Esophagus muscularis mucosa (tissue), 4 donors: ENCODE data around the gene CENPX. TPM values are rescaled to one million over a fixed set of nuclear protein-coding genes. Genes with fewer than 3 reads are reported as not detected.

Source experiments
- DNase-seq: peaks from one replicate; pipeline ENCODE4 v3.0.0-alpha.2; 2017; ENCODE audit errors: extremely low spot score
- H3K27ac ChIP-seq, 4 donors: fragments of 200-600 bp; sonication (generic); replicated peaks in 1 of 4; 1 replicate in 3 of 4; 2 replicates in 1 of 4; pipeline ENCODE4 v1.5.1; 2016 to 2019; ENCODE audit warnings: mild to moderate bottlenecking in 1 of 4
- H3K27me3 ChIP-seq, 4 donors: fragments of 200-600 bp; sonication (generic); one replicate each; pipeline versions ENCODE4 v1.5.1 to v1.6.0; 2016 to 2019
- H3K36me3 ChIP-seq, 4 donors: fragments of 200-600 bp; sonication (generic); one replicate each; pipeline ENCODE4 v1.5.1; 2016 to 2019
- H3K4me1 ChIP-seq, 4 donors: fragments of 200-600 bp; sonication (generic); one replicate each; pipeline ENCODE4 v1.5.1; 2016 to 2019
- H3K4me3 ChIP-seq, 4 donors: fragments of 200-600 bp; sonication (generic); 1 replicate in 2 of 4; 2 replicates in 2 of 4; pipeline ENCODE4 v1.5.1; 2016 to 2019; ENCODE audit warnings: mild to moderate bottlenecking in 4 of 4, moderate library complexity in 1 of 4
- H3K9me3 ChIP-seq, 4 donors: fragments of 200-600 bp; sonication (generic); 1 replicate in 3 of 4; 2 replicates in 1 of 4; pipeline ENCODE4 v1.5.1; 2016 to 2019
- CTCF ChIP-seq, 3 experiments: fragments of 200-600 bp in 2 of 3; fragments of 450-650 bp in 1 of 3; sonication (generic) in 2 of 3; IDR thresholded peaks; one replicate each; pipeline ENCODE4 v1.5.1; 2017 to 2019; ENCODE audit warnings: antibody characterized with exemption in 3 of 3, mild to moderate bottlenecking in 2 of 3, moderate library complexity in 1 of 3
- EP300 ChIP-seq: sonication (generic); formaldehyde crosslinking; IDR thresholded peaks from one replicate; pipeline ENCODE4 v1.6.1; 2017; ENCODE audit warnings: antibody characterized with exemption
- POLR2A ChIP-seq: fragments of 450-650 bp; IDR thresholded peaks from one replicate; pipeline ENCODE4 v1.6.1; 2017; ENCODE audit warnings: antibody characterized with exemption, moderate library complexity, mild to moderate bottlenecking, low read depth
- POLR2AphosphoS5 ChIP-seq, 2 donors: sonication (generic); formaldehyde crosslinking; IDR thresholded peaks; one replicate each; pipeline ENCODE4 v1.6.1; 2017; ENCODE audit warnings: antibody characterized with exemption in 2 of 2
- WGBS: methylation state at CpG from one replicate; pipeline ENCODE4 v1.1.5; 2018; 5-methylcytosine and 5-hydroxymethylcytosine counted together
- intact Hi-C: fragments of 100-400 bp; cut with DNase I; formaldehyde crosslinking; loops from one replicate; pipeline ENCODE4 v1.15.1; 2023
- total RNA-seq, 4 donors: library from RNA; depleted of rRNA; stranded (reverse); fragments of >200 nt; gene quantifications; one replicate each; pipeline versions ENCODE4 v1.1.0 to v1.2.1, GENCODE V29; 2016

CENPX gene
- total RNA-seq, 4 donors from 2014 or later = 62.5 to 109 (median 95.5) TPM

GRCh38 chr17:82036634-82037091, 14.0 kb upstream of the CENPX start:
- DNase-seq = no peak
- intact Hi-C loops = no loop called here
- Histone ChIP-seq H3K4me1 (peaks cover 22 to 33% (median 30%) of the 10 kb centered on the region in 4 donors), H3K36me3 (peaks cover 0 to 11% (median 3%) of the 10 kb centered on the region in 4 donors), H3K27me3 (peaks cover 0 to 13% (median 6%) of the 10 kb centered on the region in 4 donors), H3K4me3 (peak overlapping the region; percentile 65 to 83 (median 66)), H3K27ac (peak overlapping the region; percentile 92 to 98 (median 96)), H3K9me3 (no peaks in the 10 kb centered on the region)
- 51% methylated on average over 12 of the region's 23 CpGs for WGBS
- TF ChIP-seq EP300 (no peak), POLR2A (no peak), CTCF (IDR thresholded peaks at IDR 0.05) (no peak), POLR2AphosphoS5 (IDR thresholded peaks at IDR 0.05) (no peak)

GRCh38 chr17:82035956-82036633, 13.4 kb upstream of the CENPX start:
- Histone ChIP-seq H3K4me1 (peaks cover 24 to 37% (median 32%) of the 10 kb centered on the region in 4 donors), H3K27me3 (peaks cover 0 to 13% (median 6%) of the 10 kb centered on the region in 4 donors), H3K9me3 (no peaks in the 10 kb centered on the region), H3K4me3 (peak overlapping the region; percentile 65 to 83 (median 66)), H3K36me3 (peaks cover 0 to 11% (median 3%) of the 10 kb centered on the region in 4 donors), H3K27ac (peak overlapping the region; percentile 92 to 98 (median 96))
- TF ChIP-seq EP300 (no peak), POLR2AphosphoS5 (IDR thresholded peaks at IDR 0.05) (no peak), CTCF (IDR thresholded peaks at IDR 0.05) (no peak), POLR2A (no peak)
- WGBS = 88% methylated on average over 19 of the region's 20 CpGs
- DNase-seq = no peak
- intact Hi-C loops = no loop called here

- peaks cover 0 to 11% (median 3%) of the 10 kb centered on the region in 4 donors for H3K36me3 ChIP-seq
- no peaks in the 10 kb centered on the region for H3K9me3 ChIP-seq
- DNase-seq = no peak
- peaks cover 0 to 13% (median 6%) of the 10 kb centered on the region in 4 donors for H3K27me3 ChIP-seq
- intact Hi-C loops = no loop called here
- H3K27ac ChIP-seq = no peak overlapping the region
- H3K4me1 ChIP-seq = peaks cover 29 to 43% (median 39%) of the 10 kb centered on the region in 4 donors
- TF ChIP-seq POLR2AphosphoS5 (IDR thresholded peaks at IDR 0.05) = no peak
- no peak for TF ChIP-seq CTCF (IDR thresholded peaks at IDR 0.05)
- TF ChIP-seq POLR2A = no peak
- TF ChIP-seq EP300 = no peak
- H3K4me3 ChIP-seq = no peak overlapping the region
- WGBS = 83% methylated on average over 8 of the region's 8 CpGs
Measured at GRCh38 chr17:82035488-82035887, 12.8 kb upstream of the CENPX start.

GRCh38 chr17:82034371-82035011, 11.8 kb upstream of the CENPX start:
- WGBS = 81% methylated on average over 19 of the region's 23 CpGs
- H3K4me3 ChIP-seq = no peak overlapping the region
- H3K9me3 ChIP-seq = no peaks in the 10 kb centered on the region
- H3K4me1 ChIP-seq = peaks cover 34 to 51% (median 46%) of the 10 kb centered on the region in 4 donors
- TF ChIP-seq POLR2AphosphoS5 (IDR thresholded peaks at IDR 0.05) (no peak), EP300 (no peak), POLR2A (no peak), CTCF (IDR thresholded peaks at IDR 0.05) (no peak)
- DNase-seq = no peak
- intact Hi-C loops = loop anchor here (5.0 kb wide), 1 partner anchor 63 kb away; the partner anchor contains the start of gene FASN
- peaks cover 0 to 13% (median 6%) of the 10 kb centered on the region in 4 donors for H3K27me3 ChIP-seq
- peaks cover 0 to 11% (median 3%) of the 10 kb centered on the region in 4 donors for H3K36me3 ChIP-seq
- H3K27ac ChIP-seq = no peak overlapping the region
